ENCODE results near the gene LAMA5. TPM values are rescaled to one million over a fixed set of nuclear protein-coding genes. Genes with fewer than 3 reads are reported as not detected.

The LAMA5 gene
- polyA plus RNA-seq, 1 of the 3 experiments (the other 2 are of a cell fraction), result 27.2 TPM

GRCh38 chr20:62377064-62377461 lies 10.0 kb upstream of the LAMA5 start (continued):
- TF ChIP-seq MAX (IDR thresholded peaks at IDR 0.05; ENCODE audit: low read depth), result no peak
- no peak for TF ChIP-seq EZH2phosphoT487 (IDR thresholded peaks at IDR 0.05; ENCODE audit: borderline replicate concordance, low read depth)
- no peak for TF ChIP-seq NRF1 (IDR thresholded peaks at IDR 0.05; ENCODE audit: low read depth, low read length)

- POLR2A ChIA-PET, result no interaction called here
- TF ChIP-seq FOXM1 (IDR thresholded peaks at IDR 0.05; ENCODE audit: low read depth) (no peak), CTCF (IDR thresholded peaks at IDR 0.05) (0 out of 2 replicates have a peak, but pooled peaks have one; percentile 10), RAD21 (IDR thresholded peaks at IDR 0.05; ENCODE audit: low read length) (peak; percentile 20; the same call in 1 of the 2 replicates), RCOR1 (IDR thresholded peaks at IDR 0.05; ENCODE audit: low read length) (no peak), SMC3 (IDR thresholded peaks at IDR 0.05; ENCODE audit: low read depth, low read length) (no peak; the same call in 1 of the 2 replicates), POLR2AphosphoS5 (IDR thresholded peaks at IDR 0.05; ENCODE audit: low read depth, low read length) (no peak), ZBTB33 (IDR thresholded peaks at IDR 0.05; ENCODE audit: borderline replicate concordance, low read depth) (no peak), TCF12 (IDR thresholded peaks at IDR 0.05) (no peak), FOXJ3 (CRISPR knock-in tag; IDR thresholded peaks at IDR 0.05) (no peak), SIN3A (IDR thresholded peaks at IDR 0.05; ENCODE audit: borderline replicate concordance, low read depth, low read length) (no peak)
- CTCF ChIA-PET, result interaction anchor here (1.3 kb wide), 1 partner anchor 24 kb away, joined by 5 read pairs; no protein-coding TSS in a partner anchor
Measured at GRCh38 chr20:62376112-62377063, 9.3 kb upstream of the LAMA5 start.

More at GRCh38 chr20:62376112-62377063, 9.3 kb upstream of the LAMA5 start:
- Histone ChIP-seq H3K9me3 (no peaks in the 10 kb centered on the region), H3K36me3 (replicated peaks in 1 of 2; ENCODE audit: control insufficient read depth in 1 of 2, insufficient read depth in 2 of 2, low read length in 1 of 2) (peaks cover 0 to 5% of the 10 kb centered on the region in 2 experiments), H3K4me1 (ENCODE audit: control insufficient read depth in 1 of 2, insufficient read depth in 2 of 2, low read depth in 1 of 2, low read length in 1 of 2) (peaks cover 7 to 47% of the 10 kb centered on the region in 2 experiments; a peak in 1 of 4 replicates), H3K4me2 (no peak overlapping the region), H3K79me2 (ENCODE audit: insufficient read depth) (peaks cover 13% of the 10 kb centered on the region; the same call in 1 of the 2 replicates), H3K27me3 (ENCODE audit: insufficient read depth) (no peaks in the 10 kb centered on the region), H3F3A (replicated peaks; ENCODE audit: insufficient read depth) (peaks cover 8% of the 10 kb centered on the region), H3K27ac (ENCODE audit: low read depth in 2 of 2, low read length in 1 of 2) (peak overlapping the region in 1 of 2 experiments; percentile 51; a peak in 1 of 4 replicates), H2AFZ (ENCODE audit: low read depth) (no peak overlapping the region), H3K9ac (no peak overlapping the region), H4K20me1 (ENCODE audit: insufficient read depth) (no peaks in the 10 kb centered on the region), H3K9me2 (no peaks in the 10 kb centered on the region), H3K4me3 (ENCODE audit: low read depth in 2 of 2, low read length in 1 of 2) (no peak overlapping the region)
- DNase-seq, result no peak
- WGBS (ENCODE audit: low lambda C conversion rate), result 89% methylated on average over 5 of the region's 26 CpGs
